HG03139 (cell line): ENCODE measurements around the gene CAMK1.

ENCODE experiments used
- ATAC-seq: cut with Tn5 transposase; IDR thresholded peaks from one replicate; pipeline ENCODE4 v1.9.1; 2021; ENCODE audit not compliant: unreplicated experiment

The CAMK1 gene

GRCh38 chr3:9713142-9713541 lies 56.6 kb downstream of the CAMK1 start:
- no peak for ATAC-seq

- no peak for ATAC-seq
Observed at GRCh38 chr3:9712415-9712814, 57.3 kb downstream of the CAMK1 start.

GRCh38 chr3:9710174-9710739 lies 59.5 kb downstream of the CAMK1 start:
- no peak for ATAC-seq
